ENCODE results near the gene ZNFX1.
"Not testable (repeated sequence)": the region's sequence is repeated elsewhere in the genome, so short reads cannot be mapped to it uniquely, and the experiment has no call there.

- TF ChIP-seq CTCF (IDR thresholded peaks at IDR 0.05; ENCODE audit: low read length); EZH2 (optimal IDR thresholded peaks at IDR 0.05; ENCODE audit: low read depth, low read length); EZH2phosphoT487 (IDR thresholded peaks at IDR 0.05; ENCODE audit: low read length): not testable (repeated sequence)
Observed at GRCh38 chr20:49218739-49219090, 59.1 kb downstream of the ZNFX1 start.
